DND-41 (cell line): ENCODE results near the gene BRIP1.

Experiments used
- EZH2 ChIP-seq: IDR thresholded peaks from 3 replicates; pipeline ENCODE4 v1.6.1; 2012; ENCODE audit warnings: borderline replicate concordance, low read depth, mild to moderate bottlenecking, moderate library complexity, low read length, inconsistent platforms; ENCODE audit not compliant: severe bottlenecking
- TF ChIP-seq, protein P1 (sequence below): IDR thresholded peaks from 2 replicates; pipeline ENCODE4 v1.5.1; 2012; ENCODE audit warnings: borderline replicate concordance, low read length, moderate library complexity, mild to moderate bottlenecking; ENCODE audit not compliant: poor library complexity, severe bottlenecking; ENCODE audit errors: extremely low read depth

GRCh38 chr17:61686113-61686512 is 177.2 kb downstream of the BRIP1 start:
- TF ChIP-seq, protein P1, sequence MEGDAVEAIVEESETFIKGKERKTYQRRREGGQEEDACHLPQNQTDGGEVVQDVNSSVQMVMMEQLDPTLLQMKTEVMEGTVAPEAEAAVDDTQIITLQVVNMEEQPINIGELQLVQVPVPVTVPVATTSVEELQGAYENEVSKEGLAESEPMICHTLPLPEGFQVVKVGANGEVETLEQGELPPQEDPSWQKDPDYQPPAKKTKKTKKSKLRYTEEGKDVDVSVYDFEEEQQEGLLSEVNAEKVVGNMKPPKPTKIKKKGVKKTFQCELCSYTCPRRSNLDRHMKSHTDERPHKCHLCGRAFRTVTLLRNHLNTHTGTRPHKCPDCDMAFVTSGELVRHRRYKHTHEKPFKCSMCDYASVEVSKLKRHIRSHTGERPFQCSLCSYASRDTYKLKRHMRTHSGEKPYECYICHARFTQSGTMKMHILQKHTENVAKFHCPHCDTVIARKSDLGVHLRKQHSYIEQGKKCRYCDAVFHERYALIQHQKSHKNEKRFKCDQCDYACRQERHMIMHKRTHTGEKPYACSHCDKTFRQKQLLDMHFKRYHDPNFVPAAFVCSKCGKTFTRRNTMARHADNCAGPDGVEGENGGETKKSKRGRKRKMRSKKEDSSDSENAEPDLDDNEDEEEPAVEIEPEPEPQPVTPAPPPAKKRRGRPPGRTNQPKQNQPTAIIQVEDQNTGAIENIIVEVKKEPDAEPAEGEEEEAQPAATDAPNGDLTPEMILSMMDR = no peak
- TF ChIP-seq EZH2 = no peak
